PC-3 (cell line): Measurements from ENCODE around the gene PDGFRA. TPM values are rescaled to one million over a fixed set of nuclear protein-coding genes. Genes with fewer than 3 reads are reported as not detected.

ENCODE experiments used
- ATAC-seq: fragments of 200-7000 bp; cut with Tn5 transposase; 2 replicates; pipeline ENCODE4 v1.9.1; 2020; ENCODE audit warnings: mild to moderate bottlenecking, moderate library complexity
- BruUV-seq: library from RNA; stranded (reverse); fragments of 400-500 nt; replicated peaks from 2 replicates; lab custom pipeline; 2021; lab: Mats Ljungman, UMichigan
- CTCF ChIA-PET: fragments of 300-600 bp; sonication (Branson Sonifier 250); formaldehyde crosslinking; loops from one replicate; lab custom pipeline; 2022; ENCODE audit warnings: antibody characterized with exemption; lab: Charles Lee
- POLR2A ChIA-PET: fragments of 300-600 bp; sonication (Branson Sonifier 250); formaldehyde crosslinking; loops from one replicate; lab custom pipeline; 2022; ENCODE audit warnings: antibody characterized with exemption; ENCODE audit not compliant: unreplicated experiment; lab: Charles Lee
- DNase-seq: peaks from one replicate; pipeline ENCODE4 v3.0.0-alpha.2; 2015
- H2AFZ ChIP-seq: fragments of 300-600 bp; sonication (generic); 2 replicates; pipeline ENCODE4 v1.6.0; 2016; ENCODE audit warnings: antibody characterized with exemption, low read length
- H3F3A ChIP-seq: fragments of 300-600 bp; sonication (generic); one replicate; pipeline ENCODE4 v1.6.0; 2017; ENCODE audit warnings: antibody characterized with exemption, low read length, control low read depth, mild to moderate bottlenecking; ENCODE audit not compliant: unreplicated experiment
- H3K27ac ChIP-seq: fragments of 300-600 bp; sonication (generic); 2 replicates; pipeline ENCODE4 v1.5.1; 2016; ENCODE audit warnings: mild to moderate bottlenecking, low read length
- H3K27me3 ChIP-seq: fragments of 300-600 bp; sonication (generic); 2 replicates; pipeline ENCODE4 v1.6.1; 2016; ENCODE audit warnings: low read length, mixed read lengths
- H3K36me3 ChIP-seq: fragments of 300-600 bp; sonication (generic); 2 replicates; pipeline ENCODE4 v1.6.1; 2016; ENCODE audit warnings: low read depth, mixed run types, low read length, mixed read lengths
- H3K4me1 ChIP-seq: fragments of 300-600 bp; sonication (generic); 2 replicates; pipeline ENCODE4 v1.5.1; 2016; ENCODE audit warnings: low read length; ENCODE audit not compliant: insufficient read depth
- H3K4me2 ChIP-seq: fragments of 300-600 bp; sonication (generic); 2 replicates; pipeline ENCODE4 v1.6.0; 2016; ENCODE audit warnings: low read length
- H3K4me3 ChIP-seq: fragments of 300-600 bp; sonication (generic); 2 replicates; pipeline ENCODE4 v1.5.1; 2016; ENCODE audit warnings: mild to moderate bottlenecking, low read length, mixed read lengths
- H3K79me2 ChIP-seq: fragments of 300-600 bp; sonication (generic); 2 replicates; pipeline ENCODE4 v1.6.1; 2017; ENCODE audit warnings: low read length, mixed read lengths
- H3K9ac ChIP-seq: fragments of 300-600 bp; sonication (generic); 2 replicates; pipeline ENCODE4 v1.6.0; 2016; ENCODE audit warnings: mild to moderate bottlenecking, low read length
- H3K9me2 ChIP-seq: fragments of 300-600 bp; sonication (generic); replicated peaks from 2 replicates; pipeline ENCODE4 v1.6.1; 2016; ENCODE audit warnings: mixed run types, low read length, mixed read lengths
- H3K9me3 ChIP-seq: fragments of 300-600 bp; sonication (generic); 2 replicates; pipeline ENCODE4 v1.6.1; 2016; ENCODE audit warnings: low read length, mixed read lengths
- H4K20me1 ChIP-seq: fragments of 300-600 bp; sonication (generic); 2 replicates; pipeline ENCODE4 v1.6.1; 2016; ENCODE audit warnings: low read length, mixed read lengths
- EZH2 ChIP-seq: fragments of 300-600 bp; sonication (generic); IDR thresholded peaks from one replicate; pipeline ENCODE4 v1.6.1; 2017; ENCODE audit warnings: antibody characterized with exemption, mild to moderate bottlenecking, low read length; ENCODE audit not compliant: unreplicated experiment
- EZH2phosphoT487 ChIP-seq: fragments of 300-600 bp; sonication (generic); IDR thresholded peaks from 2 replicates; pipeline ENCODE4 v1.6.1; 2018; ENCODE audit warnings: mild to moderate bottlenecking, antibody characterized with exemption, low read length, borderline replicate concordance
- intact Hi-C: fragments of 100-400 bp; cut with micrococcal nuclease; formaldehyde crosslinking; loops from 2 replicates; pipeline ENCODE4 v1.9.0; 2023
- total RNA-seq: library from RNA; depleted of rRNA; stranded (reverse); fragments of >200 nt; gene quantifications from 2 replicates; pipeline ENCODE4 v1.2.3, GENCODE V29; 2014
- TF ChIP-seq, protein P1 (sequence below): fragments of 300-600 bp; sonication (generic); conservative IDR thresholded peaks from 2 replicates; pipeline ENCODE4 v1.5.1; 2017; ENCODE audit warnings: antibody characterized with exemption, low read depth, mild to moderate bottlenecking, low read length

PDGFRA gene
- total RNA-seq, 1 experiment from 2014 or later, result 1.1 TPM

DNA sequence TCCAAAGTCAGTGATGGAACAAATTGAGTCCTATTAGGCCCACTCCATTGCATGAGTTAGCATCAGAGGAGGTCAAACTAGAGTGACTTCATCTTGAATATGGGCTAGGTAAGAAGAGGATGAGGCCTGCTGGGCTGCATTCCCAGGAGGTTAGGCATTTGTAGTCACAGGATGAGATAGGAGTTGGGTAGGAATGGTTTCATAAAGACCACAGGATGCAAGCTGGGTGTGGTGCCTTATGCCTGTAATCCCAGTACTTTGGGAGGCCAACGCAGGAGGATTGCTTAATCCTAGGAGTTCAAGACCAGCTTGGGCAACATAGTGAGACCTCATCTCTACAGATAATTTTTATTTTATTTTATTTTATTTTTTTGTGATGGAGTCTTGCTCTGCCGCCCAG is 26.8 kb downstream of the PDGFRA start:
- H3K4me3 ChIP-seq, result no peak overlapping the region
- no peak overlapping the region for H2AFZ ChIP-seq
- no peak overlapping the region for H3K9ac ChIP-seq
- intact Hi-C loops, result no loop called here
- no peaks in the 10 kb centered on the region for H3K9me2 ChIP-seq
- ChIA-PET CTCF (no interaction called here), POLR2A (no interaction called here)
- H3K9me3 ChIP-seq, result no peaks in the 10 kb centered on the region
- H3K79me2 ChIP-seq, result no peaks in the 10 kb centered on the region
- peaks cover 11% of the 10 kb centered on the region; the same call in 1 of the 2 replicates for H3K27me3 ChIP-seq
- ATAC-seq (no peak), DNase-seq (peak; percentile 41)
- H3K27ac ChIP-seq, result no peak overlapping the region
- no TSS peak for BruUV-seq
- no peaks in the 10 kb centered on the region for H3K36me3 ChIP-seq
- TF ChIP-seq EZH2 (no peak), EZH2phosphoT487 (no peak)
- TF ChIP-seq, protein P1, sequence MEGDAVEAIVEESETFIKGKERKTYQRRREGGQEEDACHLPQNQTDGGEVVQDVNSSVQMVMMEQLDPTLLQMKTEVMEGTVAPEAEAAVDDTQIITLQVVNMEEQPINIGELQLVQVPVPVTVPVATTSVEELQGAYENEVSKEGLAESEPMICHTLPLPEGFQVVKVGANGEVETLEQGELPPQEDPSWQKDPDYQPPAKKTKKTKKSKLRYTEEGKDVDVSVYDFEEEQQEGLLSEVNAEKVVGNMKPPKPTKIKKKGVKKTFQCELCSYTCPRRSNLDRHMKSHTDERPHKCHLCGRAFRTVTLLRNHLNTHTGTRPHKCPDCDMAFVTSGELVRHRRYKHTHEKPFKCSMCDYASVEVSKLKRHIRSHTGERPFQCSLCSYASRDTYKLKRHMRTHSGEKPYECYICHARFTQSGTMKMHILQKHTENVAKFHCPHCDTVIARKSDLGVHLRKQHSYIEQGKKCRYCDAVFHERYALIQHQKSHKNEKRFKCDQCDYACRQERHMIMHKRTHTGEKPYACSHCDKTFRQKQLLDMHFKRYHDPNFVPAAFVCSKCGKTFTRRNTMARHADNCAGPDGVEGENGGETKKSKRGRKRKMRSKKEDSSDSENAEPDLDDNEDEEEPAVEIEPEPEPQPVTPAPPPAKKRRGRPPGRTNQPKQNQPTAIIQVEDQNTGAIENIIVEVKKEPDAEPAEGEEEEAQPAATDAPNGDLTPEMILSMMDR, result no peak
- H4K20me1 ChIP-seq, result no peaks in the 10 kb centered on the region
- no peaks in the 10 kb centered on the region for H3K4me1 ChIP-seq
- no peak overlapping the region for H3K4me2 ChIP-seq
- H3F3A ChIP-seq, result no peaks in the 10 kb centered on the region

DNA sequence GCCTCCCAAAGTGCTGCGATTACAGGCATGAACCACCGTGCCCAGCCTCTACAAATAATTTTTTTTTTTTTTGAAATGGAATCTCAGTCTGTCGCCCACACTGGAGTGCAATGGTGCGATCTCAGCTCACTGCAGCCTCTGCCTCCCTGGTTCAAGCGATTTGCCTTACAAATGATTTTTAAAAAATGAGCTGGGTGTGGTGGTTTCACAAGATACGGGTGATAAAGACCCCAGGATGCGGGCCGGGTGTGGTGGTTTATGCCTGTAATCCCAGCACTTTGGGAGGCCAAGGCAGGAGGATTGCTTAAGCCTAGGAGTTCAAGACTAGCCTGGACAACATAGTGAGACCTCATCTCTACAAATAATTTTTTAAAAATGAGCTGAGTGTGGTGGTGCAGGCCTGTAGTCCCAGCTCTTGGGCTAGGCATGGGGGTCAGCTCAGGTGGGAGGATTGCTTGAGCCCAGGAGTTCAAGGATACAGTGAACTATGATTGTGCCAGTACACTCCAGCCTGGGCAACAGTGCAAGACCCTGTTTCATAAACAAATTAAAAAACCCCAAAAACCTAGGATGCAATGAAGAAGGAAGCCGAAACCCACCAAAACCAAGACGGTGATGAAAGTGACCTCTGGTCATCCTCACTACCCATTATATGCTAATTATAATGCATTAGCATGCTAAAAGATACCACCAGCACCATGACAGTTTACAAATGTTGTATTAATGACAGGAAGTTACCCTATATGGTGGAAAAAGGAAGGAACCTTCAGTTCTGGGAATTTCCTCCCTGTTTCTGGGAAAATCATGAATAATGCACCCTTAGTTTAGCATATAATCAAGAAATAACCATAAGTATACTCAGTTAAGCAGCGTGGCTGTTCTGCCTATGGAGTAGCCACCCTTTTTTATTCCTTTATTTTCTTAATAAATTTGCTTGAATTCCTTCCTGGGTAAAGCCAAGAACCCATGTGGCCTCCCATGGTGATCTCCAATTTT is 27.7 kb downstream of the PDGFRA start:
- H3K9me3 ChIP-seq, result no peaks in the 10 kb centered on the region
- H4K20me1 ChIP-seq, result no peaks in the 10 kb centered on the region
- peaks cover 11% of the 10 kb centered on the region; the same call in 1 of the 2 replicates for H3K27me3 ChIP-seq
- no TSS peak for BruUV-seq
- ATAC-seq, result no peak
- no peaks in the 10 kb centered on the region for H3K4me1 ChIP-seq
- no peaks in the 10 kb centered on the region for H3K79me2 ChIP-seq
- H3K9ac ChIP-seq, result no peak overlapping the region
- H3K4me2 ChIP-seq, result no peak overlapping the region
- no peak overlapping the region for H3K27ac ChIP-seq
- POLR2A ChIA-PET, result no interaction called here
- DNase-seq, result no peak
- intact Hi-C loops, result no loop called here
- TF ChIP-seq EZH2phosphoT487 (no peak), EZH2 (no peak)
- TF ChIP-seq, protein P1, result no peak
- H3K4me3 ChIP-seq, result no peak overlapping the region
- H3K36me3 ChIP-seq, result no peaks in the 10 kb centered on the region
- H2AFZ ChIP-seq, result no peak overlapping the region
- CTCF ChIA-PET, result no interaction called here
- no peaks in the 10 kb centered on the region for H3K9me2 ChIP-seq
- no peaks in the 10 kb centered on the region for H3F3A ChIP-seq

DNA sequence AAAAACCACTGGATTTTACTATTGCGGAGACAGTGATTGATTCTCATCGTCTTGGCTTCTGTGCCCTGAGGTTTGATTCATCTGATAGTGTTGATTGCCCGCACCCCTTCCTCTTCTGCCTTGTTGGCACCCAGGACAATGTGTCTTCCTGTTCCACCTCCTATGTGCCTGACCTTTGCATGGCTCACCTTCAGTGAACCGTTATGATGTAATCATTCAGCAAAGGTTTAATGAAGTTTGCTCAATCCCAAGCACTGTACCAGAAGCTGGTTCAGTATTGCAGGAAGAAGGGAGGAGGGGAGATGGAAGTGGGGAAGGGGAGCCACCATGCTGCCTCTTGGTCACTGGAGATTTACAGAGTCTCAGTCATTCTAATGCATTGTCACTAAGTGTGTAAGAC is 36.3 kb downstream of the PDGFRA start:
- Histone ChIP-seq H3K9ac (no peak overlapping the region), H3K4me2 (no peak overlapping the region), H3K4me3 (no peak overlapping the region), H4K20me1 (no peaks in the 10 kb centered on the region), H3K79me2 (no peaks in the 10 kb centered on the region), H3K4me1 (no peaks in the 10 kb centered on the region), H3K9me2 (no peaks in the 10 kb centered on the region), H3K27ac (no peak overlapping the region), H3F3A (no peaks in the 10 kb centered on the region), H3K36me3 (no peaks in the 10 kb centered on the region), H3K9me3 (no peaks in the 10 kb centered on the region), H2AFZ (no peak overlapping the region), H3K27me3 (no peaks in the 10 kb centered on the region; the same call in 1 of the 2 replicates)
- BruUV-seq, result no TSS peak
- no peak for DNase-seq
- TF ChIP-seq EZH2, result no peak
- no peak for TF ChIP-seq EZH2phosphoT487
- TF ChIP-seq, protein P1, result no peak
- ATAC-seq, result no peak
- ChIA-PET POLR2A (no interaction called here), CTCF (no interaction called here)
- intact Hi-C loops, result no loop called here
